ENCODE measurements around the gene SLC6A8.

DNA sequence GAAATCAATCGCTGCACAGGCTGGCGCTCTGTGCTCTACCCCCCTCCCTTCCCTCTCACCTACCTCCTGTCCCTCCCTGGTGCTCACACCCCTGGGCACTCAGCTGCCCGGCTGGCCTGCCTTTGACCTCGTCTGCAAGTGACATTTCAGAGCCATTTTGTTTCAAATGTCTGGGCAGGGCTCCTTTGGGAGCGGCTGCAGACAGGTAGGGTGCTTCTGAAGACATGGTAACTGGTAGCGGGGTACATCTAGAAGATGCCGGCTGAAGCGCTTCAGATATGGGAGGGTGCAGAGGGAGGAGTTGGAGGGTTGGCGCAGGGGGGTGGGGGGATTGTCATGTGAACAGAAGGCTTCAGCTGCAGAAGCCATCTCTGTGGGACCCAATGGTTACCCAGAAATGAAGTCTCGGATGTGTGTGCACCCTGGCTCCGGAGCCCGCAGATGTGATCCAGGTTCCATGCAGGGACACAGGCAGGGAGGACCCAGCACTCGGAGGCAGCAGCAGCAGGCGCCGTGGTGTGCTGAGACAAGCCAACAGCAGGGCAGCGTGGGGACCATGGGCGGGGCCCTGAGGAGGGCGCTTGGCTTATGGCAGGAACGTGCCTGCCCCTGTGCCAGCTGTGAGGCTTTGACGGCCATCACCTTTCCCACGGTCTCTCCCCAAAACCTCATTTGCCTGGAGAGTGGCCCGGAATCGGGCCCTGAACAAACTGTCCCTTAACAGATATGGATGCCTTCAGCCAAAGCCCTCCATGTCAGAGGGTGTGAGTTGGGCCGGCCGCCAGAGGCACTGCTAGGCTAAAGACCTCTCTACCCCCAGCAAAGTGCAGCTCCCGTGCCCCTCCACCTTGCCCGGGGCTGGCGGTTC is 48.3 kb upstream of the SLC6A8 start:
- TF ChIP-seq, protein P1, sequence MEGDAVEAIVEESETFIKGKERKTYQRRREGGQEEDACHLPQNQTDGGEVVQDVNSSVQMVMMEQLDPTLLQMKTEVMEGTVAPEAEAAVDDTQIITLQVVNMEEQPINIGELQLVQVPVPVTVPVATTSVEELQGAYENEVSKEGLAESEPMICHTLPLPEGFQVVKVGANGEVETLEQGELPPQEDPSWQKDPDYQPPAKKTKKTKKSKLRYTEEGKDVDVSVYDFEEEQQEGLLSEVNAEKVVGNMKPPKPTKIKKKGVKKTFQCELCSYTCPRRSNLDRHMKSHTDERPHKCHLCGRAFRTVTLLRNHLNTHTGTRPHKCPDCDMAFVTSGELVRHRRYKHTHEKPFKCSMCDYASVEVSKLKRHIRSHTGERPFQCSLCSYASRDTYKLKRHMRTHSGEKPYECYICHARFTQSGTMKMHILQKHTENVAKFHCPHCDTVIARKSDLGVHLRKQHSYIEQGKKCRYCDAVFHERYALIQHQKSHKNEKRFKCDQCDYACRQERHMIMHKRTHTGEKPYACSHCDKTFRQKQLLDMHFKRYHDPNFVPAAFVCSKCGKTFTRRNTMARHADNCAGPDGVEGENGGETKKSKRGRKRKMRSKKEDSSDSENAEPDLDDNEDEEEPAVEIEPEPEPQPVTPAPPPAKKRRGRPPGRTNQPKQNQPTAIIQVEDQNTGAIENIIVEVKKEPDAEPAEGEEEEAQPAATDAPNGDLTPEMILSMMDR (IDR thresholded peaks at IDR 0.05) = no peak
- TF ChIP-seq POLR2AphosphoS5 (IDR thresholded peaks at IDR 0.05) = no peak

Data from prostate gland (tissue), 2 donors.